D721Med (cell line): ENCODE data around the gene GRAMD1A.

Source experiments
- DNase-seq: peaks from one replicate; pipeline ENCODE4 v3.0.0; 2011; ENCODE audit warnings: low spot score; ENCODE audit not compliant: insufficient read length
- FAIRE-seq: peaks from 2 replicates; lab custom pipeline; 2011; peaks lifted over from hg19 to GRCh38; lab: Jason Lieb, UNC
- TF ChIP-seq, protein P1 (sequence below): IDR thresholded peaks from 2 replicates; pipeline ENCODE4 v1.5.1; 2012; ENCODE audit warnings: mild to moderate bottlenecking, control low read depth; ENCODE audit not compliant: insufficient read depth; ENCODE audit errors: missing control alignments

GRAMD1A gene

DNA sequence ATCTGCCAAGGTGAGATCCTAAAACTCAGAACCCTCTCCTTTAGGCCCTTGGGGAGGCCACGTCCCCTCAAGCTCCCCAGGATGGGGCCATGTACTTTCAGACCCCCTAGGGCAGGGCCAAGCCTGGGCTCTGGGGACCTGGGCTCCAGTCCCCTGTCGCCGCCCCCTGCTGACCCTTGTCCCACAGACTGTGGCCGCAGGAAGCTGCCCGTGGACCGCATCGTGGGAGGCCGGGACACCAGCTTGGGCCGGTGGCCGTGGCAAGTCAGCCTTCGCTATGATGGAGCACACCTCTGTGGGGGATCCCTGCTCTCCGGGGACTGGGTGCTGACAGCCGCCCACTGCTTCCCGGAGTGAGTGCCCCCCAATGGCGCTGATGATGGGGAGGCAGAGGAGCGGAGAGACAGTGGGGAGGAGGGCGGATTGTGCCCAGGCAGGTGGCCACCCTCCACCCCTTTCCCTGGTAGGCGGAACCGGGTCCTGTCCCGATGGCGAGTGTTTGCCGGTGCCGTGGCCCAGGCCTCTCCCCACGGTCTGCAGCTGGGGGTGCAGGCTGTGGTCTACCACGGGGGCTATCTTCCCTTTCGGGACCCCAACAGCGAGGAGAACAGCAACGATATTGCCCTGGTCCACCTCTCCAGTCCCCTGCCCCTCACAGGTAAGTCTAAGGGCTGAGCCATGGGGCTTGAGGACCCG, 60.2 kb downstream of the GRAMD1A start:
- TF ChIP-seq, protein P1, sequence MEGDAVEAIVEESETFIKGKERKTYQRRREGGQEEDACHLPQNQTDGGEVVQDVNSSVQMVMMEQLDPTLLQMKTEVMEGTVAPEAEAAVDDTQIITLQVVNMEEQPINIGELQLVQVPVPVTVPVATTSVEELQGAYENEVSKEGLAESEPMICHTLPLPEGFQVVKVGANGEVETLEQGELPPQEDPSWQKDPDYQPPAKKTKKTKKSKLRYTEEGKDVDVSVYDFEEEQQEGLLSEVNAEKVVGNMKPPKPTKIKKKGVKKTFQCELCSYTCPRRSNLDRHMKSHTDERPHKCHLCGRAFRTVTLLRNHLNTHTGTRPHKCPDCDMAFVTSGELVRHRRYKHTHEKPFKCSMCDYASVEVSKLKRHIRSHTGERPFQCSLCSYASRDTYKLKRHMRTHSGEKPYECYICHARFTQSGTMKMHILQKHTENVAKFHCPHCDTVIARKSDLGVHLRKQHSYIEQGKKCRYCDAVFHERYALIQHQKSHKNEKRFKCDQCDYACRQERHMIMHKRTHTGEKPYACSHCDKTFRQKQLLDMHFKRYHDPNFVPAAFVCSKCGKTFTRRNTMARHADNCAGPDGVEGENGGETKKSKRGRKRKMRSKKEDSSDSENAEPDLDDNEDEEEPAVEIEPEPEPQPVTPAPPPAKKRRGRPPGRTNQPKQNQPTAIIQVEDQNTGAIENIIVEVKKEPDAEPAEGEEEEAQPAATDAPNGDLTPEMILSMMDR, result no peak
- DNase-seq, result no peak

DNA sequence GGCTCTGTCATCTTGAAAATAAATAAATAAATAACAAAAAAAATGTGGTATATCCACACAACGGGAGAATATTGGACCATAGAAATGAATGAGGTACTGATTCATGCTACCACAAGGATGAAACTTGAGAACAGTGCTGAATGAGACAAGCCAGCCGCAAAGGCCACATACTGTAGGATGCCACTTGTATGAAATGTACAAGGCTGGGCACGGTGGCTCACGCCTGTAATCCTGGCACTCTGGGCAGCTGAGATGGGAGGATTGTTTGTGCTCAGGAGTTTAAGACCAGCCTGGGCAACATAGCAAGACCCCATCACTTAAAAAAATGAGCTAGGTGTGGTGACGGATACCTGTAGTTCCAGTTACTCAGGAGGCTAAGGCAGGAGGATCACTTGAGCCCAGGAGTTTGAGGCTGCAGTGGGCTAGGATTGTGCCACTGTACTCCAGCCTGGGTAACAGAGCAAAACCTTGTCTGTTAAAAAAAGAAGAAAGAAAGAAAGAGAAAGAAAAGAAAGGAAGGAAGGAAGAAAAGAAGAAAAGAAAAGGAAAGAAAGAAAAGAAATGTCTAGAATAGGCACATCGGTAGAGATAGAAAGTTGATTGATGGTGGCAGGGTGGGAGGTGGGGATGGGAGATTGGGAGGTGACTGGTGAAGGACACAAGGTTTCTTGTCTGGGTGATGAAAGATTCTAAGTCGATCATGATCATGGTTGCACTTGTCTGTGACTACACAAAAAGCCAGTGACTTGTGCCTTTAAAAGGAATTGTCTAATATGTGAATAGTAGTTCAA, 61.7 kb downstream of the GRAMD1A start:
- DNase-seq (no peak), FAIRE-seq (no peak)
- TF ChIP-seq, protein P1, result no peak

More for the DNA sequence above, 60.2 kb downstream of the GRAMD1A start:
- no peak for FAIRE-seq

- DNase-seq, result no peak
- TF ChIP-seq, protein P1, result no peak
- no peak for FAIRE-seq
Measured at GRCh38 chr19:35062942-35063341, 62.8 kb downstream of the GRAMD1A start.

DNA sequence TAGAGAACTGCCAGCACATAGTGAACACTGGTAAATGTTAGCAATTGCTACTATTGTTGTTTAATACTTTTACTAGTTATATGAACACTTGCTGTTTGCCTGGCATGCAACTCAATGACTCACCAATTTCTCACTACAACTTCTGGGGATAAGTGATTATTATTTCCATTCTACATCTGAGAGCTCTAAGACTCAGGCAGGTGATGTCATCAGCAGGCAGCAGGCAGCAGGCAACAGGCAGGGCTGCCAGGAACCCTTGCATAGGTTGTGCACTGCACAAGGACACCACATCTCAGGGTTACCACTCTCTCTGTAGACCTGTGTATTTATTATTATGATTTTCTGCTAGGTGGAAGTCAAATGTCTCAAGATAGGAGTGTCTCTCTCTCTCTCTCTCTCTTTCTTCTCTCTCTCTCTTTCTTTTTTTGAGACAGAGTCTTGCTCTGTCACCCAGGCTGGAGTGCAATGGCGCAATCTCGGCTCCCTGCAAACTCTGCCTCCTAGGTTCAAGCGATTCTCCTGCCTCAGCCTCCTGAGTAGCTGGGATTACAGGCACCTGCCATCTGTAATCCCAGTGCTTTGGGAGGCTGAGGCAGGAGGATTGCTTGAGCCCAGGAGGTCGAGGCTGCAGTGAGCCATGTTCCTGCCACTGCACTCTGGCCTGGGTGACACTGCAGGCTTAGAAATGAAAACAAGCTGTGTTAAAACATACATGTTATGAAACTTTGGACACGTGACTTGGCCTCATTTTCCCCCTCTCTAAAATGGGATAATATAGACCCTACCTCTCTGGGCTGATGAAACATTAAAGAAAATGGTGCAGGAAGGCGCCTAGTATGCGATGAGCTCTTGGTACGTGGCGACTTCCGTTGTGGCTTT, 64.1 kb downstream of the GRAMD1A start:
- DNase-seq (no peak), FAIRE-seq (no peak)
- TF ChIP-seq, protein P1, result no peak

- TF ChIP-seq, protein P1, result no peak
- no peak for FAIRE-seq
Measured at GRCh38 chr19:35065574-35065973, 65.5 kb downstream of the GRAMD1A start.

GRCh38 chr19:35066121-35066520, 66.0 kb downstream of the GRAMD1A start:
- no peak for DNase-seq

More at GRCh38 chr19:35065574-35065973, 65.5 kb downstream of the GRAMD1A start:
- no peak for DNase-seq

More at GRCh38 chr19:35066121-35066520, 66.0 kb downstream of the GRAMD1A start:
- no peak for FAIRE-seq
- TF ChIP-seq, protein P1, result no peak
